ENCODE measurements around the gene ACOT7. TPM values are rescaled to one million over a fixed set of nuclear protein-coding genes. Genes with fewer than 3 reads are reported as not detected.
A peak's percentile ranks its signal among the peaks of the same experiment; 100 is the strongest.

The ACOT7 gene
- total RNA-seq, 1 donor from 2014 or later: 16.1 TPM

- peak overlapping the region in 1 of 2 donors; percentile 68 for H3K27ac ChIP-seq
- no peak overlapping the region for H3K4me3 ChIP-seq
- DNase-seq (ENCODE audit: low spot score in 2 of 2): no peak
- no peak for TF ChIP-seq CTCF (IDR thresholded peaks at IDR 0.05)
- intact Hi-C loops (cut with DNase I): no loop called here
- no peaks in the 10 kb centered on the region for H3K27me3 ChIP-seq
- no peaks in the 10 kb centered on the region for H3K9me3 ChIP-seq
- H3K4me1 ChIP-seq: peaks cover 7 to 15% of the 10 kb centered on the region in 2 donors
- no peaks in the 10 kb centered on the region for H3K36me3 ChIP-seq
These were observed 7.1 kb downstream of the ACOT7 start for GRCh38 chr1:6386371-6386949.

GRCh38 chr1:6385488-6386191 is 7.9 kb downstream of the ACOT7 start:
- H3K36me3 ChIP-seq: no peaks in the 10 kb centered on the region
- H3K27me3 ChIP-seq: no peaks in the 10 kb centered on the region
- intact Hi-C loops (cut with DNase I): no loop called here
- H3K4me3 ChIP-seq: peak overlapping the region in 1 of 2 donors; percentile 26
- no peaks in the 10 kb centered on the region for H3K9me3 ChIP-seq
- peaks cover 7 to 15% of the 10 kb centered on the region in 2 donors for H3K4me1 ChIP-seq
- DNase-seq (ENCODE audit: low spot score in 2 of 2): peak in 1 of 2 donors; percentile 77
- TF ChIP-seq CTCF (IDR thresholded peaks at IDR 0.05): no peak
- H3K27ac ChIP-seq: peak overlapping the region; percentile 64 to 68

- peak overlapping the region; percentile 64 to 68 for H3K27ac ChIP-seq
- intact Hi-C loops (cut with DNase I): no loop called here
These were observed 8.6 kb downstream of the ACOT7 start for GRCh38 chr1:6384962-6385361.

GRCh38 chr1:6384135-6384534 is 9.4 kb downstream of the ACOT7 start:
- H3K36me3 ChIP-seq: no peaks in the 10 kb centered on the region
- intact Hi-C loops (cut with DNase I): no loop called here
- no peak for TF ChIP-seq CTCF (IDR thresholded peaks at IDR 0.05)
- peaks cover 7 to 15% of the 10 kb centered on the region in 2 donors for H3K4me1 ChIP-seq
- H3K9me3 ChIP-seq: no peaks in the 10 kb centered on the region
- H3K27me3 ChIP-seq: no peaks in the 10 kb centered on the region
- peak overlapping the region in 1 of 2 donors; percentile 64 for H3K27ac ChIP-seq
- no peak overlapping the region for H3K4me3 ChIP-seq
- no peak for DNase-seq (ENCODE audit: low spot score in 2 of 2)

More at GRCh38 chr1:6384962-6385361, 8.6 kb downstream of the ACOT7 start:
- H3K4me1 ChIP-seq: peaks cover 7 to 15% of the 10 kb centered on the region in 2 donors
- peak overlapping the region in 1 of 2 donors; percentile 26 for H3K4me3 ChIP-seq
- H3K9me3 ChIP-seq: no peaks in the 10 kb centered on the region
- no peaks in the 10 kb centered on the region for H3K27me3 ChIP-seq
- DNase-seq (ENCODE audit: low spot score in 2 of 2): no peak
- TF ChIP-seq CTCF (IDR thresholded peaks at IDR 0.05): no peak
- H3K36me3 ChIP-seq: no peaks in the 10 kb centered on the region

GRCh38 chr1:6380037-6380436 is 13.5 kb downstream of the ACOT7 start:
- no peaks in the 10 kb centered on the region for H3K27me3 ChIP-seq
- H3K9me3 ChIP-seq: no peaks in the 10 kb centered on the region
- H3K27ac ChIP-seq: no peak overlapping the region
- intact Hi-C loops (cut with DNase I): no loop called here
- H3K4me3 ChIP-seq: no peak overlapping the region
- peaks cover 3 to 5% of the 10 kb centered on the region in 2 donors for H3K4me1 ChIP-seq
- DNase-seq (ENCODE audit: low spot score in 2 of 2): no peak
- no peaks in the 10 kb centered on the region for H3K36me3 ChIP-seq
- no peak for TF ChIP-seq CTCF (IDR thresholded peaks at IDR 0.05)

Data from ascending aorta (tissue), 2 donors.